Heart left ventricle (tissue), 16 donors: ENCODE data around the gene LRP5. TPM values are rescaled to one million over a fixed set of nuclear protein-coding genes. Genes with fewer than 3 reads are reported as not detected.

Experiments
- ATAC-seq, 4 donors: fragments of 200-7000 bp; cut with Tn5 transposase; one replicate each; pipeline ENCODE4 v1.9.1; 2020 to 2022; ENCODE audit warnings: moderate library complexity in 4 of 4, mild to moderate bottlenecking in 3 of 4, moderate number of reproducible peaks in 1 of 4
- DNase-seq, 5 donors: peaks; one replicate each; pipeline ENCODE4 v3.0.0-alpha.2; 2020
- H3K27ac ChIP-seq, 12 donors: fragments of 200-600 bp; sonication (generic) in 4 of 12; one replicate each; pipeline versions ENCODE4 v1.5.0 to v1.8.0; 2016 to 2022; ENCODE audit warnings: mild to moderate bottlenecking in 2 of 12
- H3K27me3 ChIP-seq, 9 donors: fragments of 200-600 bp; sonication (generic) in 2 of 9; one replicate each; pipeline versions ENCODE4 v1.5.1 to v1.8.0; 2016 to 2022; ENCODE audit warnings: mild to moderate bottlenecking in 3 of 9
- H3K36me3 ChIP-seq, 9 donors: fragments of 200-600 bp; sonication (generic) in 2 of 9; one replicate each; pipeline versions ENCODE4 v1.5.0 to v1.8.0; 2018 to 2022; ENCODE audit warnings: mild to moderate bottlenecking in 2 of 9
- H3K4me1 ChIP-seq, 12 donors: fragments of 200-600 bp; sonication (generic) in 4 of 12; one replicate each; pipeline versions ENCODE4 v1.5.0 to v1.8.0; 2016 to 2022; ENCODE audit warnings: mild to moderate bottlenecking in 3 of 12
- H3K4me3 ChIP-seq, 12 donors: fragments of 200-600 bp; sonication (generic) in 4 of 12; one replicate each; pipeline versions ENCODE4 v1.5.0 to v1.8.0; 2017 to 2022; ENCODE audit warnings: mild to moderate bottlenecking in 9 of 12, moderate library complexity in 4 of 12
- H3K9me3 ChIP-seq, 12 donors: fragments of 200-600 bp; sonication (generic) in 4 of 12; one replicate each; pipeline versions ENCODE4 v1.5.0 to v1.8.0; 2016 to 2022; ENCODE audit warnings: mild to moderate bottlenecking in 1 of 12
- CTCF ChIP-seq, 12 donors: fragments of 200-600 bp; sonication (generic) in 4 of 12; IDR thresholded peaks; one replicate each; pipeline versions ENCODE4 v1.5.0 to v1.8.0; 2018 to 2022; ENCODE audit warnings: antibody characterized with exemption in 12 of 12, mild to moderate bottlenecking in 5 of 12
- POLR2A ChIP-seq, 2 donors: fragments of 450-650 bp; IDR thresholded peaks; one replicate each; pipeline ENCODE4 v1.6.1; 2017; ENCODE audit warnings: antibody characterized with exemption in 2 of 2, mild to moderate bottlenecking in 2 of 2, moderate library complexity in 2 of 2
- WGBS, 4 donors: extraction: QIAGEN DNeasy Blood & Tissue Kit in 2 of 4; methylation state at CpG; one replicate each; pipeline versions ENCODE4 v1.1.5 to v1.1.7; 2013 to 2018; 5-methylcytosine and 5-hydroxymethylcytosine counted together
- intact Hi-C, 10 donors: fragments of 100-400 bp; cut with DNase I; formaldehyde crosslinking; loops; one replicate each; pipeline versions ENCODE4 v1.11.1 to v1.14.2; 2022
- polyA plus RNA-seq, 2 donors: library from polyadenylated mRNA; stranded (reverse); fragments of 200-250 nt; gene quantifications; one replicate each; pipeline ENCODE4 v1.2.3, GENCODE V29; 2013
- total RNA-seq, 9 donors: library from RNA; depleted of rRNA in 2 of 9; stranded (reverse); fragments of >200 nt in 2 of 9; fragmentation: NEBNext Ultra II Directional in 3 of 9; extraction: Animal tissue kit (Norgen Biotek cat#: 25700) in 3 of 9; gene quantifications; one replicate each; pipeline versions ENCODE4 v1.1.0 to v1.2.4, GENCODE V29; 2016 to 2023
- donor health status: ischemic (EF 13 %, LVEDD 7.1; RV severe dilation, severe dysfunction).
- donor health status: healthy with polysubstance abuse.
- donor health status: DM: no; HTN: yes; CAD: no.
- donor health status: DM: no; HTN: no; CAD: no.
- donor health status: ischemic (EF 25% LVEDD 6.9; RV normal size, moderate dysfunction).
- donor health status: ischemic (EF 25% LVEDD 5.7; RV mildly dilated, moderate dysfunction).
- donor health status: healthy.
- donor health status: DM: yes; HTN: yes; CAD: no.
- donor health status: ischemic (EF 35%, LVEDD 5.7; RV mildly dilated, moderate dysfunction).
- donor health status: nonischemic (EF 11% LVEDD 7.7; RV severe dilation, severe dysfunction).
- donor health status: DM: yes; HTN: yes; CAD: no.
- donor health status: PGD.
- donor health status: ischemic (EF 29% LVEDD 5.4; RV normal size, mild dysfunction).
- donor health status: nonischemic (EF 23%, LVEDD 6.1; RV moderate dilation, normal function).

The LRP5 gene
- total and polyA plus RNA-seq, 11 donors: 30.2 to 62.5 (median 39.8) TPM

DNA sequence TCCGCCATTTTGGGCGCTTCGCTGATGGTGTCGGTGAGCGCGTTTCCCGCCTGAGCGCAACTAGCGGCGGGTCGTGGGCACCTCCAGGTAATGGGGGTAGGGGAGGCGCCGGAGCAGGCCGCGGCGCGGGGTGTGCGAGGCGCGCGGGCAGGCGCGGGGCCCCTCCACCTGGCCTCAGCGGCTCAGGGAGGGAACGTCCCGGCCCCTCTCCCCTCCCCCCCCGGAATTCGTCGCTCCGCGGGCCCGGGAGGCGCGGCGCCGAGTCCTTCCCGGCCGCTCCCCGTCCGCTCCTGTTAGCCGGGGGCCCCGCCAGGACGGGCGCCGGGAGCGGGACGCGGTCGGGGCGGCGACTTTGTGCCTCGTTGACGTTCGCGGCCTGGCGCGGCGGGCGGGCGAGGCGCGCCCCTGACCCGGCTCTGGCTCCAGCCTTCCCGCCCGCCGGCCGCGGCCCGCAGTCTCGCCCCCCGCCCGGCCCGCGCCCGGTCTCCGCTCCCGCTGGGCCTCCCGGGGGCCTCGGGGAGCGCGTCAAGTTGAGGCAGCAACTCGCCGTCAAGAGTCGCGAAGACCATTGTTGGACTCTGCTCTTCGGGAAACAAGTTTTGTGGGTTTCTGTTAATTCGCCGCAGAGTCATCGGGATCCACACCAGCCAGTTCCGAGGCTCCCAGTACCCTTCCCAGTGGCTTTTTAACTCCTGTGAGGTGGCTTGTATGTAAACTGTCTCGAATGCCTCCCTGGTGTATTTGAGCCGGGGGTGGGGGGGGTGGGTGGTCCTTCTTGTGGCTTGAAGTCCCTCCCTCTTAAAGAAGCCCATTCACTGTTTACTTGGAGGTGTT is 148.6 kb downstream of the LRP5 start, which contains the start of gene PPP6R3:
Gene PPP6R3 (plus strand): TSS at position 12 of the 834 bp plus-strand sequence. CDS start 76,913 bp downstream, outside the sequence.
- 0 to 1% (median 0%) methylated on average over 27 to 92 of the region's 92 CpGs for WGBS, 4 donors
- Histone ChIP-seq H3K36me3 (no peaks in the 10 kb centered on the region), H3K4me3 (peak within 1 kb of the TSS; percentile 71 to 99 (median 94)), H3K9me3 (no peaks in the 10 kb centered on the region), H3K27me3 (no peaks in the 10 kb centered on the region), H3K27ac (peak within 1 kb of the TSS; percentile 91 to 99 (median 96)), H3K4me1 (peaks cover 2 to 50% (median 45%) of the 10 kb centered on the region in 12 donors)
- TF ChIP-seq POLR2A (IDR thresholded peaks at IDR 0.05) (peak in 1 of 2 donors; percentile 78), CTCF (IDR thresholded peaks at IDR 0.05) (peak in 1 of 12 donors; percentile 3)
- intact Hi-C loops: loop anchor here in 7 of 10 donors (5.0 to 10.0 kb wide), 8 partner anchors 46 to 124 kb away; no protein-coding TSS in a partner anchor
- ATAC-seq (peak in 3 of 4 donors; percentile 4 to 67 (median 55)), DNase-seq (no peak)

GRCh38 chr11:68461575-68461917 is 149.2 kb downstream of the LRP5 start:
- Histone ChIP-seq H3K4me3 (peak overlapping the region; percentile 71 to 99 (median 94)), H3K27ac (peak overlapping the region; percentile 29 to 99 (median 96)), H3K36me3 (no peaks in the 10 kb centered on the region), H3K27me3 (no peaks in the 10 kb centered on the region), H3K9me3 (no peaks in the 10 kb centered on the region), H3K4me1 (peaks cover 2 to 56% (median 49%) of the 10 kb centered on the region in 12 donors)
- WGBS, 4 donors: 1% methylated on average over 12 of the region's 12 CpGs
- DNase-seq (no peak), ATAC-seq (no peak)
- TF ChIP-seq POLR2A (IDR thresholded peaks at IDR 0.05) (no peak), CTCF (IDR thresholded peaks at IDR 0.05) (no peak)
- intact Hi-C loops: loop anchor here in 7 of 10 donors (5.0 to 10.0 kb wide), 8 partner anchors 46 to 123 kb away; no protein-coding TSS in a partner anchor

DNA sequence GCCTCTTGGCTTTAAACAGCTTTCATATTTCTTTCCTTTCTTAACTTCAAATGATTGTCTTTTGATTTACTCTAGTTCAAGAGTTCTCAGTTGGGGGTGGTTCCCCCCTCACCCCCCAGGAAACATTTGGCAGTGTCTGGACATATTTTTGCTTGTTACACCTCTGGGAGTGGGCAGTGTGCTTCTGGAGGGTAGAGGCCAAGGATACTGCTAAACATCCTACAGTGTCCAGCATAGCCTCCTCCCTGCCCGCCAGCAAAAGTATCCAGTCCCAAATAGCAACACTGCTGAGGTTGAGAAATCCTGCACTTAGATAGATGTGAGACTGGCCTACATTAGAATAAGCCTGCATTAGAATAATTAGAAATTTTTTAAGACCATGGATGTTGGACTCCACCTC is 151.3 kb downstream of the LRP5 start:
- Histone ChIP-seq H3K4me3 (peak overlapping the region in 2 of 12 donors; percentile 97 to 99), H3K9me3 (no peaks in the 10 kb centered on the region), H3K27ac (peak overlapping the region in 1 of 12 donors; percentile 13), H3K4me1 (peaks cover 2 to 77% (median 66%) of the 10 kb centered on the region in 12 donors), H3K36me3 (peaks cover 0 to 4% (median 0%) of the 10 kb centered on the region in 9 donors), H3K27me3 (no peaks in the 10 kb centered on the region)
- no peak for ATAC-seq
- TF ChIP-seq CTCF (IDR thresholded peaks at IDR 0.05) (no peak), POLR2A (IDR thresholded peaks at IDR 0.05) (no peak)
- intact Hi-C loops: loop anchor here in 7 of 10 donors (5.0 to 10.0 kb wide), 8 partner anchors 44 to 121 kb away; no protein-coding TSS in a partner anchor
- WGBS, 4 donors: 43 to 65% (median 58%) methylated on average over 1 of the region's 1 CpG
- no peak for DNase-seq

DNA sequence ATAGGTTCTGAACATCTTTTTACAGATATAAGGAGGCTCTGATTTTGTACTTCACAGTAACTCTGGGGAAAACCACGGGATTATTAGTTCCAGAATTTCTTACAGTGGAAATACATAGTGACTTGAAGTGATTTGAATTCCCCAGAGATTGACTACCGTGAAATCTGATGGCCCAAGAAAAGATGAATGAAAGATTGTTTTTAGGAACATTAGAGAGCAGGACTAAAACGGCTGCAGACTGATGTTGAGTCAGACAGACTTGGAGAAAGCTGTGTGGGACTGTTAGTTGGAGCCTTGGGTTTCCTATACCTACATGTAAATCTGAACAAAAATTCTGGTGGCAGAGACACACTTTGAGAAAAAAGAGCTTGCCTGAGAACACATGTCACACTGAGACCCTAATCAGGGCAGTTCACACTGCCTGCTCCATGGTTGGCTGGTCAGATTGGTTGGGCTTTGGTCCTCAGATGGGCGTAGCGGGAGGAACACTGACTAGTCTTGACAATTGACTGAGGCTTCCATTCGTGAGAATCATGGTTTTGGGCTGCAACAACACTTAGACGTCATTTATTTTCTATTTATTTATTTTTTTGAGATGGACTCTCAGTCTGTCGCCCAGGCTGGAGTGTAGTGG is 154.9 kb downstream of the LRP5 start:
- TF ChIP-seq POLR2A (IDR thresholded peaks at IDR 0.05): no peak
- Histone ChIP-seq H3K4me1 (peaks cover 8 to 100% (median 92%) of the 10 kb centered on the region in 12 donors), H3K4me3 (no peak overlapping the region), H3K36me3 (peaks cover 0 to 4% (median 0%) of the 10 kb centered on the region in 9 donors), H3K27me3 (no peaks in the 10 kb centered on the region), H3K9me3 (no peaks in the 10 kb centered on the region), H3K27ac (no peak overlapping the region)
- intact Hi-C loops: loop anchor here in 6 of 10 donors (5.0 to 10.0 kb wide), 5 partner anchors 40 to 117 kb away; no protein-coding TSS in a partner anchor
- WGBS, 4 donors: 64 to 73% (median 68%) methylated on average over 8 of the region's 8 CpGs
- ATAC-seq: no peak
- no peak for DNase-seq
